Spinal cord (tissue), 10 donors: ENCODE results near the gene BRICD5. TPM values are rescaled to one million over a fixed set of nuclear protein-coding genes. Genes with fewer than 3 reads are reported as not detected.

Experiments used
- DNase-seq, 6 donors: peaks; one replicate each; pipeline versions ENCODE4 v3.0.0 to v3.0.0-alpha.2; 2013 to 2015; ENCODE audit warnings: low spot score in 6 of 6, low read depth in 4 of 6
- H3K27ac ChIP-seq: one replicate; pipeline ENCODE4 v1.5.1; 2013; ENCODE audit warnings: low read depth, low read length, control low read depth
- H3K27me3 ChIP-seq: one replicate; pipeline ENCODE4 v1.6.1; 2013; ENCODE audit warnings: low read length; ENCODE audit not compliant: control insufficient read depth, insufficient read depth
- H3K36me3 ChIP-seq: one replicate; pipeline ENCODE4 v1.6.1; 2013; ENCODE audit warnings: low read length; ENCODE audit not compliant: control insufficient read depth, insufficient read depth
- H3K4me1 ChIP-seq: one replicate; pipeline ENCODE4 v1.6.1; 2013; ENCODE audit warnings: low read length; ENCODE audit not compliant: control insufficient read depth, insufficient read depth
- H3K4me3 ChIP-seq: one replicate; pipeline ENCODE4 v1.5.1; 2013; ENCODE audit warnings: low read depth, low read length, control low read depth
- H3K9me3 ChIP-seq: one replicate; pipeline ENCODE4 v1.6.1; 2013; ENCODE audit warnings: low read length; ENCODE audit not compliant: control insufficient read depth, insufficient read depth
- WGBS: methylation state at CpG from one replicate; pipeline ENCODE4 v1.1.5; 2013; ENCODE audit warnings: missing lambda C conversion rate; ENCODE audit not compliant: insufficient coverage; 5-methylcytosine and 5-hydroxymethylcytosine counted together
- polyA plus RNA-seq, 2 donors: library from polyadenylated mRNA; unstranded; fragments of 120-200 nt; gene quantifications; one replicate each; pipeline ENCODE4 v1.2.1, GENCODE V29; 2013; ENCODE audit not compliant: insufficient read length in 2 of 2
- total RNA-seq, 2 donors: library from RNA; depleted of rRNA in 1 of 2; stranded (reverse); fragments of 120-200 nt in 1 of 2; fragments of >200 nt in 1 of 2; gene quantifications; one replicate each; pipeline versions ENCODE4 v1.2.3 to v1.2.4, GENCODE V29; 2013 to 2014
- donor health status: healthy.

BRICD5 gene
- total and polyA plus RNA-seq, 4 donors: 5.2 to 30.5 (median 17.5) TPM

DNA sequence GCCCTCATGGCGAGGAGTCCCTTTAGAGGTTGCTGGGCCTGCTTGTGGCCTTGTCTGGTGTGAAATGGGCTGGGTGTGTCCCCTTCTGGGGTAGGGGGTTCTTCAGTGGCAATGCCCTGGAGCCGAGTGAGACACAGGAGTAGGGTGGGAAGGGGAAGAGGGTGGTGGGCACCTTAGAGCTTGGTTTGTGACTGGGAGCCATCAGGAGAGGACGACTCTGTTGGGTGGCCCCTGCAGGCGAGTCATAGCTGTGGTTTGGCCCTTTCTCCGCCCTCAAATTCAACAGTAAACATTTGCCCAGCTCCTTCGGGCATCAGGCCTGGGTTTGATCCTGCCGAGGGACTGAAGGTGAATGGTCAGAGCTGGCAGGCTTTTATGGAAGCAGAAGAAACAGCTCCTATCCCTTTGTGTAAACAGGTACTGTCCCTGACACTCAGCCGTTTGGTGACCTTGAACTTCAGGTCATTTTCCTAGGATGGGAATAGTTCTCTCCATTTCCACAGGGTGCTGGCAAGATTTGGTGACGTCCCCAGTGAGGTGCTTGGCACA, 15.7 kb upstream of the BRICD5 start:
- H3K4me1 ChIP-seq: peaks cover 22% of the 10 kb centered on the region
- no peak overlapping the region for H3K27ac ChIP-seq
- no peaks in the 10 kb centered on the region for H3K27me3 ChIP-seq
- no peaks in the 10 kb centered on the region for H3K9me3 ChIP-seq
- no peak for DNase-seq
- peaks cover 58% of the 10 kb centered on the region for H3K36me3 ChIP-seq
- WGBS: 85% methylated on average over 6 of the region's 9 CpGs
- H3K4me3 ChIP-seq: no peak overlapping the region

- Histone ChIP-seq H3K27me3 (no peaks in the 10 kb centered on the region), H3K27ac (peak overlapping the region; percentile 84), H3K4me3 (peak overlapping the region; percentile 82), H3K9me3 (no peaks in the 10 kb centered on the region), H3K36me3 (peaks cover 35% of the 10 kb centered on the region), H3K4me1 (peaks cover 22% of the 10 kb centered on the region)
- 3% methylated on average over 20 of the region's 22 CpGs for WGBS
- peak in 2 of 6 donors; percentile 26 to 54 for DNase-seq
Observed at GRCh38 chr16:2223942-2224486, 13.4 kb upstream of the BRICD5 start.

- whole genome bisulfite sequencing: 0% methylated on average over 82 of the region's 82 CpGs
- Histone ChIP-seq H3K4me3 (peak within 1 kb of the TSS; percentile 82), H3K4me1 (peaks cover 22% of the 10 kb centered on the region), H3K27me3 (no peaks in the 10 kb centered on the region), H3K9me3 (no peaks in the 10 kb centered on the region), H3K27ac (peak within 1 kb of the TSS; percentile 90), H3K36me3 (peaks cover 28% of the 10 kb centered on the region)
- DNase-seq: peak; percentile 89 to 99 (median 98)
Observed at GRCh38 chr16:2223221-2223941, 12.7 kb upstream of the BRICD5 start, which contains the start of gene E4F1. E4F1 (plus strand) TSS chr16:2223591; CDS start chr16:2223614, 23 bp downstream.

- 100% methylated on average over 2 of the region's 4 CpGs for WGBS
- H3K4me3 ChIP-seq: no peak overlapping the region
- H3K9me3 ChIP-seq: no peaks in the 10 kb centered on the region
- H3K27ac ChIP-seq: no peak overlapping the region
- peaks cover 26% of the 10 kb centered on the region for H3K4me1 ChIP-seq
- no peak for DNase-seq
- H3K36me3 ChIP-seq: peaks cover 20% of the 10 kb centered on the region
- H3K27me3 ChIP-seq: no peaks in the 10 kb centered on the region
Observed at GRCh38 chr16:2216330-2216729, 5.7 kb upstream of the BRICD5 start.

- Histone ChIP-seq H3K36me3 (peaks cover 37% of the 10 kb centered on the region), H3K4me1 (peaks cover 35% of the 10 kb centered on the region), H3K27ac (peak within 1 kb of the TSS; percentile 91), H3K27me3 (no peaks in the 10 kb centered on the region), H3K9me3 (no peaks in the 10 kb centered on the region), H3K4me3 (peak within 1 kb of the TSS; percentile 59)
- 0% methylated on average over 48 of the region's 48 CpGs for WGBS
- DNase-seq: peak in 1 of 6 donors; percentile 93
Observed at GRCh38 chr16:2214719-2214968, 4.0 kb upstream of the BRICD5 start, which contains the start of gene PGP. PGP (minus strand) TSS chr16:2214840; CDS start chr16:2214777, 63 bp downstream.

- H3K27ac ChIP-seq: no peak overlapping the region
- H3K27me3 ChIP-seq: no peaks in the 10 kb centered on the region
- H3K4me1 ChIP-seq: peaks cover 35% of the 10 kb centered on the region
- DNase-seq: no peak
- under 1% methylated on average over 98 of the region's 98 CpGs for WGBS
- peaks cover 42% of the 10 kb centered on the region for H3K36me3 ChIP-seq
- no peaks in the 10 kb centered on the region for H3K9me3 ChIP-seq
- H3K4me3 ChIP-seq: peak overlapping the region; percentile 44
Observed at GRCh38 chr16:2213817-2214718, 3.4 kb upstream of the BRICD5 start.

- H3K4me3 ChIP-seq: peak overlapping the region; percentile 44
- H3K9me3 ChIP-seq: no peaks in the 10 kb centered on the region
- DNase-seq: no peak
- no peak overlapping the region for H3K27ac ChIP-seq
- 80% methylated on average over 18 of the region's 19 CpGs for WGBS
- peaks cover 40% of the 10 kb centered on the region for H3K4me1 ChIP-seq
- no peaks in the 10 kb centered on the region for H3K27me3 ChIP-seq
- peaks cover 57% of the 10 kb centered on the region for H3K36me3 ChIP-seq
Observed at GRCh38 chr16:2212362-2213324, 2.0 kb upstream of the BRICD5 start.

DNA sequence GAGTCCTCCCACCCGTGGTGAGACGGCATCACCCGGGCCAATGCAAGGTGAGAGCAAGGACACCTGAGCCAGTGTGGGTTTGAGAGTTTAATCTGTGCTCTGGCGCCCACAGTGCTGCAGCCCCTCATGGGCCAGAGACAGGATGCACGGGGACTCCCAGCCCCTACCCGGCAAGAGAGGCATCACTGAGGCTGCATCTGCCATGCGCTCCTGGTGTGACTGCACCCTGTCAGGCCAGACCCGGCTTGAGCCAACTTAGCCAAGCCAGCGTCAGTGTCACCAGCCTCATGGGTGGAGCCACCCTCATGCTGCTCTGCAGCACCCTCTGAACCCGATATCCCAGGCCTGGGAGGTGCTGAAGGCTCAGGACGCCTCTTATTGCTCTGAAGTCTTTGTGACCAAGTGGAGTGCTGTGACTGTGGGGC, 1.3 kb upstream of the BRICD5 start:
- no peak overlapping the region for H3K4me3 ChIP-seq

DNA sequence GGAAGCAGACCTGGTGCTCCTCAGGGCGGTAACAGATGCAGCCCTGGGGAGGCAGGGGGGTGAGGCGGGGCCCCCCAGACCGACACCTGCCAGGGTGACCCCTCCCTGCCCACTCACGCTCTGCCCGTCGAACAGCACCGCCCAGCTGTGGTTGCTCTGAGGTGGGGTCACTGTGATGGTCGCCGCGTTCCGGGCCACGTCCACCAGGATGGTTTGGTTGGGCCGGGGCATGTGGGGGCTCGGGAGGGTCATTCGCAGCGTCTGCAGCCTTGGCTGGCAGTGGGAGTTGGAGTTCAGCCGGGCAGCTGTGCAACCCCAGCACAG, 692 bp downstream of the BRICD5 start:
- H3K4me1 ChIP-seq: peaks cover 52% of the 10 kb centered on the region
- no peaks in the 10 kb centered on the region for H3K9me3 ChIP-seq
- H3K36me3 ChIP-seq: peaks cover 73% of the 10 kb centered on the region
- DNase-seq: no peak
- H3K27ac ChIP-seq: no peak overlapping the region
- H3K4me3 ChIP-seq: no peak overlapping the region
- 89% methylated on average over 17 of the region's 17 CpGs for WGBS
- no peaks in the 10 kb centered on the region for H3K27me3 ChIP-seq

More for the DNA sequence above, 1.3 kb upstream of the BRICD5 start:
- H3K27me3 ChIP-seq: no peaks in the 10 kb centered on the region
- 84% methylated on average over 8 of the region's 11 CpGs for WGBS
- peaks cover 64% of the 10 kb centered on the region for H3K36me3 ChIP-seq
- peaks cover 43% of the 10 kb centered on the region for H3K4me1 ChIP-seq
- H3K27ac ChIP-seq: no peak overlapping the region
- DNase-seq: no peak
- no peaks in the 10 kb centered on the region for H3K9me3 ChIP-seq
